ENCODE results near the gene ZMAT2.

DNA sequence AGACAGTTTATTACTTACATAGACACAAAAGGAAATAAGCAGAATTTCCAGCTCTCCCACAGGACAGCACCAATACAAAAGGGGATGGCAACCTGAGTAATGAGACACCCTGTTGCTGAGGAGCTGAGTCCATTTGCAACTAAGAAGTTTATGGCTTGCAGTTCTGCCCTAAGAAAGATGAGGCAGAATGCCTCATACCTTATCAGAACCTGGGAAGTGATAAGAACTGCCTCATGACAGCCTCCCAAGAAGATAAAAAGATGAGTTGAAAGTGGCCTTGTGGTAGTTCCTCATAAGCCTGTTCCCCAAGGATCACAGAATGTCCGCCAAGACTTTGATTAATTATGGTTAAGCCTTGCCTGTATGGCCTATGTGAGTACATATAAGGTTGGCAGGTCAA, 41.7 kb downstream of the ZMAT2 start:
- TF ChIP-seq ARNTL (CRISPR knock-in tag; IDR thresholded peaks at IDR 0.05; ENCODE audit: borderline replicate concordance, low read depth) (no peak), ZFP30 (CRISPR knock-in tag; IDR thresholded peaks at IDR 0.05) (no peak), ZFP3 (CRISPR knock-in tag; IDR thresholded peaks at IDR 0.05) (no peak), CSDC2 (CRISPR knock-in tag; IDR thresholded peaks at IDR 0.05) (no peak), PPARA (CRISPR knock-in tag; IDR thresholded peaks at IDR 0.05; ENCODE audit: borderline replicate concordance) (no peak), RARB (CRISPR knock-in tag; IDR thresholded peaks at IDR 0.05) (no peak), ISL1 (CRISPR knock-in tag; IDR thresholded peaks at IDR 0.05) (no peak), TCF4 (CRISPR knock-in tag; IDR thresholded peaks at IDR 0.05; ENCODE audit: borderline replicate concordance) (no peak)
- TF ChIP-seq, protein P1, sequence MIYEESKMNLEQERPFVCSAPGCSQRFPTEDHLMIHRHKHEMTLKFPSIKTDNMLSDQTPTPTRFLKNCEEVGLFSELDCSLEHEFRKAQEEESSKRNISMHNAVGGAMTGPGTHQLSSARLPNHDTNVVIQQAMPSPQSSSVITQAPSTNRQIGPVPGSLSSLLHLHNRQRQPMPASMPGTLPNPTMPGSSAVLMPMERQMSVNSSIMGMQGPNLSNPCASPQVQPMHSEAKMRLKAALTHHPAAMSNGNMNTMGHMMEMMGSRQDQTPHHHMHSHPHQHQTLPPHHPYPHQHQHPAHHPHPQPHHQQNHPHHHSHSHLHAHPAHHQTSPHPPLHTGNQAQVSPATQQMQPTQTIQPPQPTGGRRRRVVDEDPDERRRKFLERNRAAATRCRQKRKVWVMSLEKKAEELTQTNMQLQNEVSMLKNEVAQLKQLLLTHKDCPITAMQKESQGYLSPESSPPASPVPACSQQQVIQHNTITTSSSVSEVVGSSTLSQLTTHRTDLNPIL (CRISPR knock-in tag; IDR thresholded peaks at IDR 0.05; ENCODE audit: low read depth): no peak
- TF ChIP-seq, protein P2, sequence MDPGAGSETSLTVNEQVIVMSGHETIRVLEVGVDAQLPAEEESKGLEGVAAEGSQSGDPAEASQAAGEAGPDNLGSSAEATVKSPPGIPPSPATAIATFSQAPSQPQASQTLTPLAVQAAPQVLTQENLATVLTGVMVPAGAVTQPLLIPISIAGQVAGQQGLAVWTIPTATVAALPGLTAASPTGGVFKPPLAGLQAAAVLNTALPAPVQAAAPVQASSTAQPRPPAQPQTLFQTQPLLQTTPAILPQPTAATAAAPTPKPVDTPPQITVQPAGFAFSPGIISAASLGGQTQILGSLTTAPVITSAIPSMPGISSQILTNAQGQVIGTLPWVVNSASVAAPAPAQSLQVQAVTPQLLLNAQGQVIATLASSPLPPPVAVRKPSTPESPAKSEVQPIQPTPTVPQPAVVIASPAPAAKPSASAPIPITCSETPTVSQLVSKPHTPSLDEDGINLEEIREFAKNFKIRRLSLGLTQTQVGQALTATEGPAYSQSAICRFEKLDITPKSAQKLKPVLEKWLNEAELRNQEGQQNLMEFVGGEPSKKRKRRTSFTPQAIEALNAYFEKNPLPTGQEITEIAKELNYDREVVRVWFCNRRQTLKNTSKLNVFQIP (CRISPR knock-in tag; IDR thresholded peaks at IDR 0.05; ENCODE audit: borderline replicate concordance, low read depth): no peak

All from SK-N-SH treated with all-trans-retinoic acid at 6 μM for 48 hours (cell line).